AML-193 (cell line): ENCODE results near the gene GDF7.

Source experiments
- DNase-seq, 2 experiments: peaks; one replicate each; lab custom pipeline; 2025; lab: John Stamatoyannopoulos, UW

Gene GDF7

DNA sequence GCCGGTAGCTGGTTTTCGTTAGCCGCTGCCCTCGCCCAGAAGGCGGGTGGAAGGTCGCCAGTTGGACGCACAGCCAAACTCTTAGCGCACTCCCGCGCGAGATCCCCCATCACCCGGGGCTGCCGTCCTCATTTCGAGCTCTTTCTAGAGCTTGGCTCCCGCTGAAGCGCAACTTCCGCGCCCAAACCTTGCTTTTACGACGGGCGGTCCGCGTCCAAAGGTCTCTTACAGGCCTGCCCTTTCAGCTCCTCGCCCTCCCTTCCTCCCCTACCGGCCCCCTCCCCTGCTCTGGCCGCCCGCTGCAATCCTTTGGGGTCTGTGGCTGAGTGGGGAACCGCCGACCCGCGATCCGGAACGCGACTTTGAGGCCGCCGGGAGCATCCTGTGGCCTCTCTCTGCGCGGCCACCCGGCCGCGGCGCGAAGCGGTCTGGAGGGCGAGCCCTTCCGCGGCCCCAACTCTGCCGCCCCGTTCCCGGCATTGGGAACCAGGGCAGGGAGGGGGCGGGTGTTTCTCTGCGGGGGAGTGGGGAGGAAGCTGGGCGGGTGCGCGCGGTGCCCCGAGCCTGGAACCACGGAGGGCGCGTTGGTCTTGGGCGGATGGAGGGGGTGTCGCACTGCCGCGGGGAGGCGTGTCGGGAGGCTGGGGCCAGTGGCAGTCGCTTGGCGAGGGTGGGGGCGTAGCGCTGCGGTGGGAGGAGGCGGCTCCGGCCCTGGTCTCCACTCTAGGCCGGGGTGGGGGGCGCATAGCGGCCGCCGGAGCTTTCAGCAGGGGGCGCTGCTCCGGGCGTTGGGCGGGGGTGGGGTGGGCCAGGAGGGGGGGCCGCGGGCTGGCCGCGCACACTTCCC lies at the start of gene GDF7:
Gene GDF7 (plus strand): TSS at position 841 of the 847 bp plus-strand sequence. CDS start 96 bp downstream, outside the sequence.
- DNase-seq, result no peak

DNA sequence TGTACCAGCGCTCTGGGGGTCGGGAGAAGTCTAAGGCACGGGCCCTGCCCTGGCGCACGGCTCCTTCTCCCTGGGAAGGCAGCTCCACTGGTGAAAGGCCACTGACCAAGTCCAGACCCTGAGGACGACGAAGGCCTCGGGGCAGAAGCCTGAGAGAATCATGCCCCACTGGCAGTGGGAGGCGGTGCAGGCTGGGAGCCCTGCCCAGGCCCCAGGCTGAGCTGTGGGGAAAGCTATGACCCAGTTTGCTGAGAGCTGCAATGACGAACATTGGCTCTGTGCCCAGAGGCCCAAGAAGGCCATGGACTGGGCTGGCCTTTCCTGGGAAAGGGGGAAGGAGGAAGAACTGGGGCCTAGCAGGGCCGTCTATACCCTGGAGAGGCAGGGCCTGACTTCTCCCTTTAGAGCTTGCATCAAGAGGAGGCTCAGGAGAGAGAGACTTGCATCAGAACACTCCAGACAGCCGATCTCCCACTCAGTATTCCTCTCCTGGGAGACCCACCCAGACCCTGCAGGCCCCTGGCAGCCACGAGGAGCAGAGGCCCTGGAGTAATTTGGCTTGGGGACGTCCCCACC lies 49.0 kb upstream of the GDF7 start:
- DNase-seq, result no peak

DNA sequence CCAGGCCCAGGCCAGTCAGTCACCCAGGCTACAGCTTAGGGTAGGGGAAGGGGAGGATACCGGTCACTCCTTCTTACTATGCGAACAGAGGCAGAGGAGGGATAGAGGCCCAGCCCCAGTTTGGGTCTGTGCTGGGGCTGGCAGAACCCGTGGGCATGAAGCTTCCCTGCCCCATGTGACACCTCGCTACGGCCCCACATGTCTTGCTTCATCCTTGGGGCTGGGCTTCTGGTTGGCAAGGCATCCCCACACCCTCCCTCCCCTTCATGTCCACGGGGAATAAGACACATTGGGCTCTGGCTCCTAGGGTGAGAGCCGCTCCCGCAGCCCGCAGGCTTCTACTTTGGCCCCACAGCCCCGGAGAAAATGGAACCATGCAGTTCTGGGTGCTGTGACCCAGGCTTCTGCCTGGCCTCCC lies 48.5 kb upstream of the GDF7 start:
- no peak for DNase-seq

DNA sequence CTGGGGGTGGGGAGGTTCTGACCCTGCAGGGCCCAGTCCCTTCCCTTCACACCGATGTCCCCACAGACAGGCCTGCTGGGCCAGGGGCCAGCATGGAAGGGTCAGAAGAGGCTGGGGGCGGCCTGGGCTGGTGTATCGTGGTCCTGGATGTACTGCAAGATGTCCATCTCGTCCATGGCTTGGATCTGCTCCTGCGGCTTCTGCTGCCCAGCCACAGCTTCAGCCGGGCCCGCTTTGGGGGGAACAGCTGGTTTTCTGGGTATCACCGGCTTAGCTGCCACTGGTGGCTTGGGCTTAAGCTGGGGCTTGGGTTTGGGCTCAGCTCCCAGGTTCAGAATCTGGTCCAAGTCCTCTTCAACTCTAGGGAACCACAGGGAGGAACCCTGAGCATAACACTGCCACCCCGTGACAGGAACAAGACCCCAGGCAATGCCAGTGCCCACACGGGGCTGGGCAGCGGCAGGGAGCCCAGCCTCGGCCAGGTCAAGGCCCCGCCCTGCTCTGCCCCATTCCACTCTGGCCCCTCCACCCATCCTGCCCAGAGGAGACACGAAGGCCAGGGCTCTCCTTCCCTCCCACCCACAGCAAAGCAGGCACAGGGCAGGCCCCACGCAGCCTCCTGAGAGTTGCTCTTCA lies 47.9 kb upstream of the GDF7 start:
- no peak for DNase-seq

DNA sequence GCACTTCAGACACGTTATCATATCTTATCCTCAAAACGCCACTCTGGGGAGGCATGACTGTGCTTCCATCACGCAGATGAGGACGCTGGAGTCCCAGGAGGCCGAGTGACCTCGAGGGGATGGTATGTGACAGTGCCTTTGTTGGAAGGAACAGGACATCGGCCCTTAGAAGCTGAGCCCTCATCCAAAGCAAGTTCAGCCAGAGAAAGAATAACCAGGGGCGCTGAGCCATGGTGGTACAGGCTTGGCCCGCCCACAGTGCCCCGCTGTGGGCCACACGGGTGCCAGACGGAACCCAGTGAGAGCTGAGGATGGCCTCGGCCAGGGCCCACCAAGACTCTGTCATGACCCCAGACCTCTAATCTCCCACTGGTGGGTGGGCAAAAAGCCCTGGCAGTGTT lies 47.3 kb upstream of the GDF7 start:
- no peak for DNase-seq

DNA sequence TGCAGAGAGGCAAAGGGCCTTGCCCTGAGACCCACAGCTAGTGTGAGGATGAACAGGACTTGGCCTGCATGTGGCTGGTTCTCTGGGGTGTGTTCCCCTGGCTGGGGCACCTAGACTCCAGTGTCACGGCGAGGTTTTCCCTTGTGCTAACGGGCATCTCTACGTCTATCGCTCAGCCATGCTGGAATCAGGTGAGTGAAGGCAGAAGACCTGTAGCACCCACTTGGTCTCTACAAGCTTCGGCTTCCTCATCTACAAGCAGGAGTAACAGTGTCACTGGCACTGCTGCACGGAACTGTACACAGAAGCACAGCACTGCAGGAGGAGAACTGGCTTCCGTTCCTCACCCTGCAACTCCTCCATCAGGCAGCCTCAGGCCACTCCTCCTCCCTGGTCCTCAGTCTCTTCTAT lies 46.7 kb upstream of the GDF7 start:
- DNase-seq, result no peak

DNA sequence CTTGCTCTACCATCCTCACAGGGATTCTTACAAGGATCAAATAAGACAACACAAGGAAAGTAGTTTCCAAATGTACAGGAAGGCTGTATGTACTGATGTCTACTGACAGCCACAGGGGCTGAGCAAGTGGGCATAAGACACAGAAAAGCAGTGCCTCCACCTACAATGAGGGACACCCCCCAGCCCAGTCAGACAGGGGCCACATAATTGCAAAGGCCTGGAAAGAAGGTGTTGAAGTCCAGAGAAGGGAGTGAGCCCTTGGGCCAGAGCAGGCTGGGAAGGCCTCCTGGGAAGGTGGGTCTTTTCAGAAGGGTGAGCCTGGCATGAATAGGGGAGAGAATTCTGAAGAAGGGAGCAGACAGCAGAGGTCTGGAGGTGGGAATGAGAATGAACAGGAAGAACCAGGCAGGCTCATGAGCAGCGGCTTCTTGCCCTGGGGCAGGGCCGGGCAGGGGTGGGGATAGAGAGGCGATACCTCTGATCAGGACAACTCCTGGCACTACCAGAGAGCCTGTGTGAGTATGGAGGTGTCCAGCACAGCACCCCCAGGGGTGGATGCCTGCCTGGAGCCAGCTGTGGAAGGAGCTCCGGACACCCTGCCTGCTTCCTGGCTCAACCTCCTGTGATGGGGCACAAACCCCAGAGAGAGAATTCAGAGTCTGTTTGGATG lies 46.1 kb upstream of the GDF7 start:
- no peak for DNase-seq

DNA sequence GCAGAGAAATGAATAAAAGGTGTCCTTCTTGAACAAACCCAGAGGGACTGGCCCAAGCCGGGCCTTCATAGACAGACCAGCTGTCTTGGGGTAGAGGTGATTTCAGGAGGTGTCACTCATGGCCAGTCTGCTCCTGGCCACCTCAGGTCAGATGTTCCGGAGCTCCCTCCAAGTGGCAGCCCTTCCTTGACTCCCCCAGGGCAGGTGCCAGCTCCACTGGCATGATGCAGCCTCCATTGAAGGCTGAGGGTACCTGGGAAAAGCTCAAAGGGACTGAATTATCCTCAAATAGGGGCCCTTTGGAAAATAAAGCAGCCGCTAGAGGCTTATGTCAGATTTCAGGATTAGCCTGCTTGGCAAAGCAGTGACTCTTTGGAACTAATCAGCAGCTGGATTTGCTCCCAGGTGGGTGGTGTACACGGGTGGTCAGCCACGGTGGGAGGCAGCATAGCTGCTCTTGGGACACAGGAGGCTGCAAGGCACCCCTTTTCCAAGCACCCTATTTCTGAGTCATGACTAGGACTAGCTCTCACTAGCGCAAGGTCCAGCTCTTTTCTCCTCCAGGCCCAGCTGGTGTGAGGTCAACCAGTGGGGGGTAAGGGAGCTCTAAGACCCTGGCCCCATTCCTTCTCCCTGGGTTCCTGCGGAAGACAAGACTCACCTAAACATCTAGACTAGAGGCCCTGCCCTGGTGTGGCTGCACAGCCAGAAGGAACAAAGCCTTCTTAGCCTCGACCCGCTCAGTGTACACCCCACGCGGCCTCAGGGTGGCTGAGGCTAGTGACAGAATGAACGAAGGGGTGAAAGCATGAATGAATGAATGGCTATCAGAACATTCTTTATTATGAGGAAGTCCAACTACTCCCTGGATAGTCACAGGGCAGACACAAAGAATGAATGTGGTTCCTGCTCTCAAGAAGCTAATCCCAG lies 45.3 kb upstream of the GDF7 start:
- no peak for DNase-seq

DNA sequence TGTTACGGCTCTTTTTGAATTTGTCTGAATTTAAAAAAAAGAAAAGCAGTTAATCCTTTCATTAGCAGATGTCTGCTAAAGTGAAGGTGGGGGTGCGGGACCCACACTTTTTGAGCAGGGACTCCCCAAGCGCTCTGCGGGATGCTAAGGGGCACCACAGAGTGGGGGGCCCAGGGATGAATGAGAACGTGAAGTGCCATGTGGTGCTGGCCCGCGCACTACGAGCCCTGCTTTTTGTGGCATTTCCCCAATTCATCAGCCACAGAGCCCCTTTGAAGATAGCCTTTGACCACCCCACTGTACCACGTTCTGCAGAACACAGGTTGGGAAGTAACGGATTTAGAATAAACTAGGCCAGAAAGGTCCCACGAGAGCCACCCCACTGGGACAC lies 44.7 kb upstream of the GDF7 start:
- no peak for DNase-seq

DNA sequence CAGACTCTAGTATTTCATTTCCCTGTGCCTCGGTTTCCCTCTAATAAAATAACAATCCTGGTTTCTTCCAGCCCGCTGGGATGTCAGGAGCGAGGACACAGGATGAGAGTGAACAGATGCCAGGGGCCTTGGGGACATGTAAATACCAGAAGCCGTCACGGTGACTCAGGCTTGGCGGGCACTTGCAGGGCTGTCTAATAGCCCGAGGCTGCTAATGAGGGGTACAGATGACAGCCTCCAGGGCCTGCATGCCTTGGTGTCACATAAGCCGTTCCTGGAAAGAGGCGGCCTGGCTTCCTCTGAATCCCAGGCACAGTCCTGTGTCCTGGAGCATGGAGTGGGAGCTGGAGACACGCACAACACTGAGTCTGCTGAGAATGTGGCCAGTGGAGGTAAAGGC lies 44.2 kb upstream of the GDF7 start:
- no peak for DNase-seq

DNA sequence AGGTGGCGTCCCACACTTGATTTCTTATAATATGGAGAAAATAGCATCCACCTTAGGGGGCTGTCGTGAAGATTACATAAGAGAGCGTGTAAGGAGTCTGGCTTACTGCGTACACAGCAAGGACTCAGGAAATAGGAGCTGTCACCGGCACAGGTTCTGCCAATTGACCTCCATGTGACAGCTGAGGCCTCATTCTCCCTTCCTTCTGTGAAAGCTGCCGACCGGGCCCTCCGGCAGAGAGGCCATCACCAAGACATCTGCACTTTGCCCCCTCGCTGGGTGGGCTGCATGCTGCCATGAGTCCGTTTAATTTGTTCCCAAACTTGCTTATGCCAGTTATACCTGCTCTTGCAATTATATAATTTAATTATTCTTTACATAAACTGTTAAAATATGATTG lies 43.7 kb upstream of the GDF7 start:
- no peak for DNase-seq

DNA sequence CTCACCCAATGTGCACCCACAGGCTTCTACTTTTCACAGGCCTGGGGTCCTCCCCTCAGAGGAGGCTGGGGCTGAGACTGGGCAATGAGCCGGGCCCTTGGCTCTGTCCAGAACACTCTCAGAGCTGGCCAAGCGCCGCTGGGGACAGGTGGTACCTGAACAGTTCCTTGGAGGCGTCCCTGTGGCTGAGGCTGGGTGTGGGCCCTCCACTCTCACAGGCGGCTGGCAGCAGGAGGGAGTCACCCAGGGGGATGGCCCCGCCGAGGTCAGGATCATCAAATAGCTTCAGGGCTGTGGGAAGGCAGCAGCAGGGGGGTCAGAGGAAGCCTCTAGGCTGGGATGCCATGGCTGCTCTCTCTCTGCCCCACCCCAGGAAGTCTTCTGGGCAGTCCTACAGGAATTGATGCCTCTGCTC lies 43.2 kb upstream of the GDF7 start:
- no peak for DNase-seq

DNA sequence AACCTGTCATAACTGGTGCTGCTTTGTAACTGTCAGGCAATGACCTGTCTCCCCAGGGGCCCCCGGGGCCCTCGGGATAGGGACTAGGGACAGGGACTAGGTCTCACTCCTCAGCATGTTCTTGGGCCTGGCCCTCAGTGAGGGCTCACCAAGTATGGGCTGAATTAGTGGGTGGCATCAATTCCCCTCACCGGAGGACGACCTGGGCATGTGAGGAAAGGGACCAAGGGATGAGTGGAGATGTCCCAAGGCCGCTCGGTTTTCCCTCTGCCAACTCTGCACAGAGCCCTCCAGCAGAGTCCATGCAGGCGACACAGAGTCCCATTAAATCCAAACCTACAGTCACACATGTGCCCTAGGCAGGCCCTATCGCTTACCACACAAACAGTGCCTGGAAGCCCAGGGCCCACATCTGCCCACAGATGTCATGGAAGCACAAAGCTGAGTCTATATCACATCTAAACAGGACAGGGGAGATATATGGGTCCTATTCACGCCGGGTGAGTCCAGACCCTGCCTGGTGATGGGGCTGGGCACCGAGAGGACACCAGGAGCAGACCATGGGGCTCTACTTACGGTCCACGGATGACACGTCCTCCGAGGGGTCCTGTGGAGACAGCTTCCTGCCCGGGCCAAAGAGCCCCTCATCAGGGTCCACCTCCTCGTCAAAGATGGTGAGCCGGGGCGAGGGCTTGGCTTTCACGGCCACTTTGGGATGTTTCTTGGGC lies 42.6 kb upstream of the GDF7 start:
- no peak for DNase-seq

DNA sequence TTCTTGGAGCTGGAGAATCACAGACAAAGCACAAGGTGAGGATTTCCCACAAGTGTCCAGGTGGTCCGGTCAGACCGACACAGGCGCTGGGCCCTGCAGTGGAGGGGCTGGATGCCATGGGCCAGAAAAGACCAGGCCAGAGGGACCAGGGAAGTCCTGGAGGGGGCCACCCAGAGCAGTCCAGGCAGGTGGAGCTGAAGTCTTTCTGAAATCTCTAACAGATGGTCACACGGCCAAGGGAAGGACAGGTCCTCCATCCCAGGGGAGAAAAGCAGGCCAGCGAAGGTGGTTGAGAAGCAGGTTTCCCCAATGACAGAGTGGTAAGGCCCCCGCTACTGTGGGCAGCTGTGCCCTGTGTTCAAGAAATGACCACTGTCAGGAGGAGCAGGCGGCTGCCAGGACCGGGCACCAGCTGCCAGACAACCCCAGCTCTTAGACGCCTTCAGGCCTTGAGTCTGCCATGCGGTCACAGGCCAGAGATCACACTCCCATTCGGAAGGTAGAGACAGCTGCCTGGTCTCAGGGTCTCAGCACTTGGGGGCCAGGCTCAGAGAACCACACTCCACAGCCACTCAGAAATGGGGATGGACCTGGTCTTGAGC lies 42.0 kb upstream of the GDF7 start:
- no peak for DNase-seq

DNA sequence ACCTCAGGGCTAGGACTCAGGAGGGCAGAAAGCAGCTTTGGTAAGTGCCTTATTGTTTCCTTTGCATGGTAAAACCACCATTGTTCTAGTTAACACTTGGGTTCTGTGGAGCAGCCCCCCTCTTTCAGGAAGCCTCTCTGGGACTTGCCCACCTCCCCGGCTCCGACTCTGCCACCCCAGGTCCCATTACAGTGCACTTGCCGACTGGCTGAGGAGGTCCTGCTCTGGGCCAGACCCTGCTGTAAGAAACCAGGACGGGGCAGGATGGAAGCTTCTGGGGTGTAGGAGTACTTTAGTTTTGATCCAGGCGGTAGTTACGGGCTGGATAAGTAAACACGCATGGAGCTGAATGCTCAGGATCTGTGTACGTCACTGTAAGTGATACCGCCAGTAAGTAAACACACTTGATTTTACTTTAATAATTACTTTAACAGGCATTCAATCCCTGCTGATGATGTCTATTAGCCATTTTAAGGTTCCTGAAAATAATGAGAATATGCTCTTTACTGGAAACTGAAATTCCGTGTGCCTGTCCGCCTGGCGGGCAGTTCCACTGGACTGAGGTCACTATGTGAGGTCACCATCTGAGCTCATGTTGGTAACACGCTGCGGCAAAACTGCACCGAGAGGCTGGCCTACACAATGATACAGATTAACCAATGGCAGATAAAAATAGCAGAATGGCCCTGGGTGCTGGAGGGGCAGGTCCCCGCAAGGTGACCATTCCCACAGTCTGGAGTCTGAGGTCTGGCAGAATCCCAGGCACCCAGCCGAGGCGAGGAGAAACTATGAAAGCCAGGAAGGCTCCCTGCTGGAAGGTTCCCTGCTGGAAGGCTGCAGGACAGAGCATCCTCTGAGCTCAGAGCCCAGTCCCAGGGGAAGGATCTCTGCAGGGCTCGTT lies 41.2 kb upstream of the GDF7 start:
- no peak for DNase-seq

DNA sequence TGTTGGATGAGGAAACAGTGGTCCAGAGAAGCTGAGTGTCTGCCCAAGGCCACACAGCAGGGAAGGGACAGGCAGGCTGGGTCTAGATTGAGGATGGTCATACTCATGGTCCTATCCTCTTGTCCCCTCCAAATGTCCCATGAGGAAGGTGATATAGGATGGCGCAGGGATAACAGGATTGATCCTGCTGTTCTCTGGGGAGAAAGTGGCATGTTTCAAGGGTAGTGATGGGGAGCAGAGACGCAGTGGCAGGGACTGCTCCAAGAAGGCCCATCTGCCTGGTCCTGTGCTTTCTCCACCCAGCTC lies 40.6 kb upstream of the GDF7 start:
- no peak for DNase-seq

DNA sequence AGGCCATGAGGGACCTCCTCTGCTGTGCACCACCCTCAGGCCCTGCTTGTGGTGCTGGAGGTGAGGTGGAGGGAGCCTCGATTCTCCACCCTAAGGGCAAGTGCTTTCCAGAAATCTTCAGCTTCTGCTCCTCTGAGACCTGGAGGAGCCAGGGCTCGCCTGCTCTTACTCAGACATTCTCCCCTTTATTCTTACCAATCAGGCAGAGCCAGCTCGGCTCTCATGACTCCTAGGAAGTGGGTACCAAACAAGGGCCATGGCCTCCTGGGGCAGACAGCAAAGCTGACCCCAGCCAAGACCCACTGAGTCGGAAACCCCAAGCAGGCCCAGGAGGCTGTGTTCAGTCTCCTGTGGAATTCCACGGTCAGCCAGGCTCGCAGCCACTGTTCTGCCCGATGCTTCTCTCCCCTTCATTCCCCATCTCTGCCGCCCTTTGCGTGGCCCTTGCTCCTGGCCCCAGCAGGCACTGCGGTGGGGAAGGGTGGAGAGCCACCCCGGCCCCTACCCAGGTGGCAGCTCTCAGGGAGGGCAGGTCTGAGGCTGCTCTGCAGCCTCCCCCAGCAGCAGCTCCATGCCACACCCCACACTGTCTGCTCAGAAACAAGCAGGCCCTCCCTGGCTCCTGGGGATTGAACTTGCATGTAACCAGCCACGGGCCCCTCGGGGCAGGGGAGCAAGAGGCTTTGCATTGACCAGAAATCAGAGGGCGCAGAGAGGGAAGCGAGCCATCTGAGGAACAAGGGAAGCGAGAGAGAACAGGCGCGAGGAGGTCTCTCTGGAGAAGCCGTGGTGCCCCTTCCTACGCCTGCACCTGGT lies 40.0 kb upstream of the GDF7 start:
- DNase-seq, result no peak

DNA sequence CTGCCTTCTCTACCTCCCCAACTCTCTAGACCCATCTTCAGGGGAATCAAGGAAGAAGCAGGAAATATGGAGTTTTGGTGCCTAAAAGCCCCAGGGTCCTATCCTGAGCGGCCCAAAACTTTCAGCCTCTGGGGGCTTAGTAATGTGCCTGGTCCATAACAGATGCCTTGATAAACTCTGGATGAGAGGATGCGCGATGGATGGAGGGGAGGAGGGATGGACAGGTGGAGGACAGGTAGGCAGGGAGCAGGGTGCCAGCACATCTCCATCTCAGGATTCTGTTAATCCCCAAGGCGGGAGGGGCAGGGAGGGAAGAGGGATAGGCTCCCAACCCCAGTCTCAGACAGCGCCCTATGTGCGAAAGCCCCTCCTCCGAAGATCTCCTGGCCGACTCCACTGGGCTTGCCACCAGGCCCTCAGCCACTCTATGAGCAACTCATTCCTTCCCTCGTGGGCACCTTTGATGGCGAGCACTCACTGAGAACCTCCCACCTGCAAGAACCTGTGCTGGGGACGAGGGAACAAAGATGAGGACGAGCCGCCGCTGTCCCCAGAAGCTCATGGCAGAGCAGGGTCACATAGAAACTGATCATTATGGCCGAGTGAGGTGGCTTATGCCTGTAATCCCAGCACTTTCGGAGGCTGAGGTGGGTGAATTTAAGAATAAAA lies 39.1 kb upstream of the GDF7 start:
- DNase-seq, result no peak
